ENCODE measurements around the gene DIDO1.
A peak's percentile ranks its signal among the peaks of the same experiment; 100 is the strongest.

DIDO1 gene

DNA sequence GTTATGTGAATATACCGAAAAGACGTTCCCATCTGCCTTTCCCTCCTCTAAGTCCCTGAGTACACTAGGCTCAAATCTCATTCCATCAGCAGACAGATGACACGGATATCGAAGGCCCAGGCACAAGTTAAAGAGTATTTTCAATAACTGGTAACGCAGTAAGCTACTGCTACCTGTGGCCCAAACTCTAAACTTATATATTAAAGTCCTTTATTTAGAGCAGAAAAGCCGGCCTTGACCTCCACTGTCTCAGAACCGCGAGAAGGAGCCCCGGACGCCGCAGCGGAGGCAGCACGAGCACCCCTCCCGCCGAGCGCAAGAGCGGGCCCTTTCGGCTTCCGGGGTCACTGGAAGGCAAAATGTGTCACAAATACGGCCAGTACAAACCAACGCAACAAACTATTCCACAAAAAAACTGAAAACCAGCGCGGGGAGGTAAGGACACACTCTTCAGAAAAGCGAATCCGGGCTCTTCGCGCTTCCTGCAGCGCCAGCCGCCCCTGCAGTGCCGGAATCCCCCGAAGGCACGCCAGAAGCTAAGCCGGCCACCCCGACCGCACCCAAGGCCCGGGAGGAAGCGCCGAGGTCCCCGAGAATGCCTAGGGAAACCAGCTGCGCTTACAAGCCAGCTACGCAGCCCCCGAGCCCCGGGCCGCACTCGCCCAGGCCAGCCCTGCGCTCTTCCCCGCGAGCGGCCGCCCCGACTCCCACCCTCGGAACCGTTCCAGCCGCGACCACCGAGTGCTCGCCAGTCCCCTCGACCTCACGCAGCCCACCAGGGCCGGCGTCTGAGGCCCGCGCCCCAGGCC is 681 bp downstream of the DIDO1 start:
- peak; percentile 36 for DNase-seq

DNA sequence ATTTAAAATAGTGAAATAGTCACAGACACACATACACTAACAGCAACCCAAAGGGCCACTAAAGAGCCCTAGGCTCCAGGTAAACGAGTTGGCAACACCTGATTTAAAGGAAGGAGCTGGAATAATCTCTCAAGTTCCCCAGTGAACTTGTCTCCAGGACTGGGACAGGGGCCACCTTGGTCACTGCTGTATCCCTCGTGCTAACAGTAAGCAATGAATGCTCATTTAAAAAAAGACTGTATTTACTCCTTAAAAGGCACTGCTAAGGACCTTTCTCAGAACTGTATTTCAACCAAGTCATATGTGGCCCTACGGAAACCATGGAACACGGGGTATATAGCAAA is 1.3 kb downstream of the DIDO1 start:
- peak; percentile 6 for DNase-seq

DNA sequence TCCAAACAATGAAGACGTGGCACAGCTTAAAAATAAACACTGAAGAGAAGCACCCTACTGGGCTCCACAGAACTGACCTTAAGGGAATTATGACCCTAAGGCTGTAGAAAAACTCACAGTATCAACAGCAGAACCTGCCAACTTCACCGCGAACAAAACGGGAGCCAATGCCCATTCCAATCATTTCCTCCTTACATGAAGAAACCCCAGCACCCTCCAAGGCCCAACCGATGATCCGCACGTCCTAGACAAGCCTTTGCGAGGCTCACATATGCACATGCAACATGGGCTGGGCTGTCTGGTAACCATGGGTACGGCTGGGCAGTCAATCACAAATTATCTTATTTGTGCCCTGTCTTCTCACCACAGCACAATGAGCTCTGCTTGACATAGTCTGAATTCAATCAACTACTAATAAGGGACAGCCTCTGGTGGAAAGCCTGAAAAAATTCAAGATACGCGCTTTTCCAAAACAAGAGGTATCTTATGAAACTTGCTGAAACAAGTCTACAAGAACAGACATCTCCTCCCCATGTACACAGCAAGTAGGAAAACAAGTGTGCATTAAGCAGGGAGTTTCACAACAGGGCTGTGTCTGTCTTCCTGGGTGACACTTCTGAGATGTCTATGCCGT is 1.7 kb downstream of the DIDO1 start:
- peak; percentile 8 for DNase-seq

- no peak for DNase-seq
Observed at GRCh38 chr20:62923669-62924441, 2.5 kb downstream of the DIDO1 start.

GRCh38 chr20:62923059-62923668 is 3.1 kb downstream of the DIDO1 start:
- peak; percentile 16 for DNase-seq

- no peak for DNase-seq
Observed at GRCh38 chr20:62922451-62922921, 3.8 kb downstream of the DIDO1 start.

GRCh38 chr20:62921119-62921687 is 5.1 kb downstream of the DIDO1 start:
- DNase-seq = peak; percentile 45

GRCh38 chr20:62920039-62920645 is 6.2 kb downstream of the DIDO1 start:
- DNase-seq = no peak

GRCh38 chr20:62918831-62919230 is 7.5 kb downstream of the DIDO1 start:
- DNase-seq = no peak

GRCh38 chr20:62918147-62918546 is 8.2 kb downstream of the DIDO1 start:
- DNase-seq = no peak

GRCh38 chr20:62917720-62918119 is 8.6 kb downstream of the DIDO1 start:
- DNase-seq = no peak

GRCh38 chr20:62916703-62917476 is 9.4 kb downstream of the DIDO1 start:
- DNase-seq = no peak

DNA sequence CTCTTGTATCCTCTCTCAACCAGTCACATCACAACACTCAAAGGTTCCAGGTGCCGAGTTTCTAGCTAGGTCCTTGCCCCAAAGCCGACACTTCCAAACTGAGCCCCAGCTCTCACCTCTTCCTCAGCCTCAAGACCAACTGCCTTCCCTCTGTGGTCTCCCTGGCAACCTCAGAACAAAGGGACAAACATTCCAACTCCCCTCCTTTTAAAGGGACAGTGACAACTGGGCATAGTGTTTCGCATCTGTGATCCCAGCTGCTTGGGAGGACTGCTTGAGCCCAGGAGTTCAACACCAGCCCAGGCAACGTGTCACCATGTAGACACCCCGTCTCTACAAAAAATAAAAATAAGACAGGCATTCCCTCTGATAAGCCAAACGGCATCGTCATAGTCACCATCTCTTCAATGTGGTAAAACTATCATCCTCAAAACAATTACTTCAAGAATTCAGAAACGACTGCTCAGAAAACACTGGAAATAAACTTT is 11.3 kb downstream of the DIDO1 start:
- peak; percentile 58 for DNase-seq

DNA sequence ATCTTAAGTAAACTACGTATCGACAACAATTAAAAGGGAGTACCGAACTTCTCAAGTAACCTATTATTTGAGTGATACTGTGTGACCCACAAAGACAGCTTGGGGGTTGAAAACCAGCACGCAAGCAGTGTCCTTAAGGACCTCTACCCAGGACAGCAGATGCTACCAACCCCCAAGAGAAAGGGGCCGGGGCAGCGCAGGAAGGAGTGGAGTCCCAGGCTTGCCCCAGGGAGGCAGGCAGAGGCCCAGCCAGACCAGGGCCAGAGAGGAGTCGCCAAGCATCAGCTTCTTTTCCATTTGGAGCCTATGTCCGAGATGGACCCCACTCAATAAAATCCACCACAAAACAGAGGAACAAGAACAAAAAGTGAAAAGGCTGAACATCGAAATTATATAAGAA is 11.9 kb downstream of the DIDO1 start:
- no peak for DNase-seq

DNA sequence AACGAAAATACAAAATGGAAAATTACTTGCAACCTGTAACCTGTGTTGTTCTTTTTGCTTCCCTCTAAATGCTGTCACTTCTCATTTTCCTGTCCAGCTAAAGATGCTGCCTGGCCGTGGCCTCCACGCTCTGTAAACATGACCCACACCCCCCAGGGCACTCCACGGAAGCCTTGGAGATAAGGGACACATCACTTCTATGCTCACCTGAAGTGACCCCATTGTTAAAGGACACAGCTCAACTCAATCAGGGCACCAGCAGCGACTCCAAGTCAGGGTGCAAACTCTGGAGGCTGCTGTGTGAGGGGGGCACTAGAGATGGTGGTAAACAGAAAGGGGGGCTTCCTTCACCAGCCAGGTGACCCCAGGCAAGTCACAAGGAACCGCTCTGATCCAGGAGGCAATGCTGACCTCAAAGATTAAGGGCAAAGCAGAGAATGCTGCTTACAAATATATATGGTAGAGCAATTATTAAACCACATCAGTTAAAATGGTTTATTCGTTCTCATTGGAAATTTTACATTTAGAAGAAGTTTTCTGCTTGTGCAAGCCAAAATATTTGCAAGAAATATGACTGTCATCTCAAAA is 13.2 kb downstream of the DIDO1 start:
- DNase-seq = no peak

DNA sequence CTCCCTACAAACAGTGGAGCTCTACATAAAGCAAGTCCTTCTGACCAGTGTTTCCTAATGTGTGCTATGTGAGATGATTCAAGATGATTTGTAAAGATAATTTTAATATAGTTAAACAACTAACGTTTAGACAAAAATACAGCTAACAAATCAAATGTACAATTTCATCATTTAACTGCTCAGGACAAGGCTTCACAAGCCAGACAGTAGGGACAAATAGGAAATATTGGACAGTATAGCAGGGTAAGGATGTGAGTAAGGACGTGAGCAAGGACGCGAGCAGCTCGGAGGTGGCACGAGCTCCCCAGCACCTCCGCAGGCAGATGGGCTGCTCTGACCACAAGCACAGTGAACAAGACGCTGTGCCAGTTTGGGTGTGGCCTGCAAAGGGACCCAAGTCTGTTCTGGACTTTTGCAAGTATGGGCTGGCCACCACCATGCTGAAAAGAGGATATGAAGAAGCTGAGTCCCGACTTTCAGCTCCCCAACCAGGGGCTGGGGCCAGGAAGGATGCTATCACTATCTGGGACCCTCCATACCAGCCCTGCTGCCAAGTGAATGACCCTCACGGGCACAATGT is 14.5 kb downstream of the DIDO1 start:
- DNase-seq = no peak

- no peak for DNase-seq
Observed at GRCh38 chr20:62910777-62911497, 15.4 kb downstream of the DIDO1 start.

DNA sequence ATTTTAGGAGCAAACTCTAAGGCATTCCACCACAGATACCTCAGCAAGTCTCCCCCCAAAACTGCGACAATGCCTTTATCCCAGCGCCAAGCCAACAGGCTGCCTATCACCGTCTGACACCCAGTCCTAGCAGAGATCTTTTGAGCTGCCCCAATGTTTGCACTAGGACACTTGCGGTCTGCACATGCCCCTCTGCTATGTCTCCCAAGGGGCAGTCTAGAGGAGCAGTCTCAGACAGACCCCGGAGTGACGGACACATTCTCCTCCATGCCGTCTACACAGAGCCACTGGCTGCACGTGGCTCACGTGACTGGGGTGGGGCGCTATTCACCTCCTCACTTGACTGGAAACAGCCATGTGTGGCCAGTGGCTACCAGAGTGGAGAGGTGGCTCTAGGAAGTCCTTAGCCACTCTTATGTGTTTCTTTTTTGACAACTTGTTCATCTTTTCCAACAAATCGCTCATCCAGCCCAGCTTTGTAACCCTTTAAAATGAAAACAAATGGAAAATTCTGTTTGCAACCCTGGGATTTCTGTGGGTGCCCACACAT is 16.0 kb downstream of the DIDO1 start:
- no peak for DNase-seq

DNA sequence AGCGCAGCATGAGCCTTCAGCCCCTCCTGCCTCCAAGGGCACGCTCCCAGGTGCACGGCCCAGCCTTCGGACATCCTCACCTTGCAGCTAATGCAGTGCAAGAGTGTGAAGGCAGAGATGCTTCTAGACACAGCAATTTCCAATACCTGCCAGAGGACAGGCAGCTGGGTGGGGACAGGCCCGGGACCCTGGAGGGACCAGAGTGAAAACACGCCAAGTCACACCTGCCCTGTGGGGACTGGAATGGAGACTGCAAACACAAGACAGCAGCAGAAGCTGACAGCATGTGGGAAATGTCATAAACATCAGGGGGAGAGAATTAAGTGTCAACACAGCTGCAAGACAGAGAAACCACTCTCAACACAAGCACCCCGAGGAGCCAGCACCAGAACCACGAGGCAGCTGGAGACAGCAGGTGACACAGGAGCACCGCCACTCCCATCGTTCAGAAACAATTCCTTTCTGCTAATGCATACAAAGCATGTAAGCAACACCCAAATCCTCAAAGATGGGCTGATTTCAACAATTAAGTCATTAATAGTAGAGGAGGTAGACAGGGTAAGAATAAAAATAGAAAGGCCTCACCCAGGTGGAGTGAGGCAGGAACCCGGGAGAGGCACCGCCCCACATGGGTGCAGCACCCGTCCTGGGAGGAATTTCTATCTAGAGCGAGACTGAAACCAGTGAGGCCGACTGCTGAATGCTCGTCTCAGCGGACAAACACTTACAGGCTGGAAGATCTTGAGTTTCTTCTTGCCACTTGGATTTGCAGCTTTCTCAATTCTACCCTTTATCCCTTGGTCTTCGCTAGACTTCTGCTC is 17.1 kb downstream of the DIDO1 start:
- no peak for DNase-seq

Data from right hindlimb (tissue), 1 donor.